Endothelial cell of umbilical vein (primary cell): ENCODE data around the gene LCAT. TPM values are rescaled to one million over a fixed set of nuclear protein-coding genes. Genes with fewer than 3 reads are reported as not detected.

ENCODE experiments used
- BruUV-seq: library from RNA; stranded (reverse); fragments of 400-500 nt; replicated peaks from 2 replicates; lab custom pipeline; 2021; lab: Mats Ljungman, UMichigan
- CTCF ChIA-PET: fragments of 300-600, 350-600 bp; sonication (Branson Sonifier 250); formaldehyde crosslinking; loops from one replicate; lab custom pipeline; 2021; ENCODE audit warnings: antibody characterized with exemption, inconsistent platforms; lab: Charles Lee
- POLR2A ChIA-PET: fragments of 300-600, 350-600 bp; sonication (Branson Sonifier 250); formaldehyde crosslinking; loops from one replicate; lab custom pipeline; 2021; ENCODE audit warnings: antibody characterized with exemption, inconsistent platforms; lab: Charles Lee
- DNase-seq: peaks from one replicate; pipeline ENCODE4 v3.0.0-alpha.2; 2011; ENCODE audit warnings: low read depth, low spot score
- FAIRE-seq: peaks from 2 replicates; lab custom pipeline; 2011; peaks lifted over from hg19 to GRCh38; lab: Jason Lieb, UNC
- H2AFZ ChIP-seq: 2 replicates; pipeline ENCODE4 v1.6.0; 2012; ENCODE audit warnings: low read depth, low read length, control low read depth, inconsistent platforms
- H3K27ac ChIP-seq: 2 replicates; pipeline ENCODE4 v1.5.1; 2011; ENCODE audit warnings: low read depth, mild to moderate bottlenecking, control low read depth, low read length, moderate library complexity; ENCODE audit not compliant: insufficient read depth
- H3K27me3 ChIP-seq, 2 experiments: 2 replicates each; pipeline versions ENCODE4 v1.6.0 to v1.6.1; 2011; ENCODE audit warnings: low read length in 2 of 2, mixed read lengths in 1 of 2; ENCODE audit not compliant: control insufficient read depth in 2 of 2, insufficient read depth in 2 of 2
- H3K36me3 ChIP-seq, 2 experiments: 2 replicates in 1 of 2; 3 replicates in 1 of 2; pipeline ENCODE4 v1.5.1; 2011; ENCODE audit warnings: low read length in 2 of 2, mild to moderate bottlenecking in 1 of 2, moderate library complexity in 1 of 2; ENCODE audit not compliant: control insufficient read depth in 2 of 2, insufficient read depth in 2 of 2; ENCODE audit errors: extremely low read depth in 1 of 2
- H3K4me1 ChIP-seq: 3 replicates; pipeline ENCODE4 v1.5.1; 2011; ENCODE audit warnings: mild to moderate bottlenecking, low read length; ENCODE audit not compliant: control insufficient read depth, insufficient read depth; ENCODE audit errors: extremely low read depth
- H3K4me2 ChIP-seq: 2 replicates; pipeline ENCODE4 v1.6.1; 2011; ENCODE audit warnings: low read length, control low read depth, mixed read lengths; ENCODE audit not compliant: insufficient read depth
- H3K4me3 ChIP-seq, 3 experiments: fragments of 200-600 bp in 1 of 3; sonication (generic), shearing (Covaris generic) in 1 of 3; replicated peaks in 1 of 3; 2 replicates each; pipeline ENCODE4 v1.5.1; 2011 to 2016; ENCODE audit warnings: control low read depth in 3 of 3, low read length in 3 of 3, mild to moderate bottlenecking in 2 of 3, inconsistent platforms in 1 of 3, low read depth in 1 of 3, moderate library complexity in 1 of 3; ENCODE audit not compliant: insufficient read depth in 1 of 3
- H3K79me2 ChIP-seq: 2 replicates; pipeline ENCODE4 v1.6.0; 2012; ENCODE audit warnings: low read length, inconsistent platforms; ENCODE audit not compliant: control insufficient read depth, insufficient read depth
- H3K9ac ChIP-seq: replicated peaks from 2 replicates; pipeline ENCODE3; 2011; ENCODE audit warnings: low read length, control low read depth; ENCODE audit not compliant: insufficient read depth; ENCODE audit errors: extremely low read depth
- H3K9me1 ChIP-seq: replicated peaks from 3 replicates; pipeline ENCODE4 v1.6.0; 2011; ENCODE audit warnings: mild to moderate bottlenecking, low read length; ENCODE audit not compliant: control insufficient read depth, insufficient read depth; ENCODE audit errors: extremely low read depth
- H3K9me3 ChIP-seq: replicated peaks from 2 replicates; pipeline ENCODE4 v1.5.1; 2012; ENCODE audit warnings: low read length, inconsistent platforms; ENCODE audit not compliant: control insufficient read depth, insufficient read depth
- H4K20me1 ChIP-seq: replicated peaks from 2 replicates; pipeline ENCODE3; 2011; ENCODE audit warnings: mild to moderate bottlenecking, low read length; ENCODE audit not compliant: control insufficient read depth, insufficient read depth; ENCODE audit errors: extremely low read depth
- CTCF ChIP-seq, 2 donors: IDR thresholded peaks; 1 replicate in 1 of 2; 2 replicates in 1 of 2; pipeline ENCODE4 v1.5.1; 2011; ENCODE audit warnings: low read length in 2 of 2, mild to moderate bottlenecking in 2 of 2, moderate library complexity in 2 of 2, control low read depth in 1 of 2, inconsistent platforms in 1 of 2, low read depth in 1 of 2; ENCODE audit not compliant: insufficient read depth in 1 of 2; ENCODE audit errors: extremely low read depth in 1 of 2
- EZH2 ChIP-seq: IDR thresholded peaks from 2 replicates; pipeline ENCODE4 v1.6.1; 2012; ENCODE audit warnings: borderline replicate concordance, low read depth, mild to moderate bottlenecking, moderate library complexity, low read length, inconsistent platforms; ENCODE audit not compliant: severe bottlenecking
- FOS ChIP-seq: IDR thresholded peaks from 2 replicates; pipeline ENCODE4 v1.6.1; 2011; ENCODE audit warnings: mild to moderate bottlenecking, low read length, moderate library complexity, borderline replicate concordance; ENCODE audit not compliant: insufficient read depth
- GATA2 ChIP-seq: IDR thresholded peaks from 2 replicates; pipeline ENCODE4 v1.7.0; 2011; ENCODE audit warnings: low read depth, mild to moderate bottlenecking, moderate library complexity, mixed read lengths, low read length; ENCODE audit not compliant: insufficient read length, insufficient read depth
- JUN ChIP-seq: IDR thresholded peaks from 2 replicates; pipeline ENCODE4 v1.6.1; 2011; ENCODE audit warnings: borderline replicate concordance, low read depth; ENCODE audit not compliant: insufficient read length, insufficient read depth
- MAX ChIP-seq: IDR thresholded peaks from 2 replicates; pipeline ENCODE4 v1.6.1; 2011; ENCODE audit not compliant: insufficient read depth, insufficient read length
- MYC ChIP-seq: IDR thresholded peaks from one replicate; pipeline ENCODE4 v1.6.1; 2011; ENCODE audit warnings: mild to moderate bottlenecking, low read depth, low read length
- POLR2A ChIP-seq: IDR thresholded peaks from 2 replicates; pipeline ENCODE4 v1.6.1; 2012; ENCODE audit warnings: low read depth, mild to moderate bottlenecking, control low read depth, low read length
- POLR2AphosphoS5 ChIP-seq: IDR thresholded peaks from 2 replicates; pipeline ENCODE4 v1.6.1; 2012; ENCODE audit warnings: low read depth, mild to moderate bottlenecking, control low read depth, low read length, moderate library complexity; ENCODE audit not compliant: insufficient read depth
- dilution Hi-C: fragments of 300-500 bp; cut with MboI; formaldehyde crosslinking; loops from one replicate; pipeline ENCODE4 v1.15.0; 2019; ENCODE audit warnings: low sequenced_read_pairs; ENCODE audit not compliant: extremely low pct_ligation_motif_present
- intact Hi-C: fragments of 100-400 bp; cut with micrococcal nuclease; formaldehyde crosslinking; loops from one replicate; pipeline ENCODE4 v1.10.0; 2022
- polyA plus RNA-seq, 4 experiments: library from polyadenylated mRNA; depleted of rRNA in 3 of 4; stranded (reverse) in 3 of 4; unstranded in 1 of 4; fragments of >200 nt; gene quantifications; 2 replicates each; pipeline versions ENCODE4 v1.2.1 to v1.2.3, GENCODE V29; 2011 to 2012; ENCODE audit warnings: missing spikeins in 1 of 4
- total RNA-seq: library from RNA; stranded (reverse); gene quantifications from 2 replicates; pipeline ENCODE4 v1.2.3, GENCODE V29; 2021

LCAT gene
- total and polyA plus RNA-seq, 2 donors (not counting 3 experiments of a cell fraction or from before 2014, with no cell fraction given) = 22.6 to 46.1 TPM

GRCh38 chr16:67924140-67924906 lies 19.6 kb downstream of the LCAT start:
- DNase-seq (no peak), FAIRE-seq (no peak)
- H3K9me1 ChIP-seq = no peaks in the 10 kb centered on the region
- no peak overlapping the region for H2AFZ ChIP-seq
- no peak overlapping the region for H3K4me2 ChIP-seq
- no peak overlapping the region for H3K9ac ChIP-seq
- ChIA-PET POLR2A (interaction anchor here (0.8 kb wide), 1 partner anchor 10 kb away, joined by 5 read pairs; no protein-coding TSS in a partner anchor), CTCF (interaction anchor here (0.9 to 6.1 kb wide), 7 partner anchors 10 to 403 kb away, joined by 3 to 106 read pairs (median 11); partner anchors contain the start of genes NRN1L and PSKH1)
- no peaks in the 10 kb centered on the region for H3K9me3 ChIP-seq
- H3K4me3 ChIP-seq = no peak overlapping the region
- no peaks in the 10 kb centered on the region for H3K79me2 ChIP-seq
- dilution Hi-C loops (loop anchor here (25.0 kb wide), 1 partner anchor 237 kb away; no protein-coding TSS in a partner anchor), intact Hi-C loops (loop anchor here (10.0 kb wide), 1 partner anchor 400 kb away; the partner anchor contains the start of gene RIPOR1)
- H3K4me1 ChIP-seq = peaks cover 10% of the 10 kb centered on the region
- no peak overlapping the region for H3K27ac ChIP-seq
- no peaks in the 10 kb centered on the region for H4K20me1 ChIP-seq
- TF ChIP-seq GATA2 (no peak), POLR2A (no peak), POLR2AphosphoS5 (no peak), FOS (no peak), JUN (no peak), CTCF (IDR thresholded peaks at IDR 0.05; ENCODE audit: extremely low read depth in 1 of 2, insufficient read depth in 1 of 2, low read depth in 1 of 2, low read length in 2 of 2) (no peak), MAX (no peak), MYC (no peak), EZH2 (no peak)
- no TSS peak for BruUV-seq
- peaks cover 0 to 24% of the 10 kb centered on the region in 2 experiments for H3K36me3 ChIP-seq
- no peaks in the 10 kb centered on the region for H3K27me3 ChIP-seq
